HCT116 (cell line): Measurements from ENCODE around the gene ICOSLG. TPM values are rescaled to one million over a fixed set of nuclear protein-coding genes. Genes with fewer than 3 reads are reported as not detected.

Experiments
- ATAC-seq: fragments of 200-7000 bp; cut with Tn5 transposase; 2 replicates; pipeline ENCODE4 v1.9.1; 2020; ENCODE audit warnings: mild to moderate bottlenecking, moderate library complexity
- BruUV-seq: library from RNA; stranded (reverse); fragments of 400-500 nt; replicated peaks from 2 replicates; lab custom pipeline; 2021; lab: Mats Ljungman, UMichigan
- CTCF ChIA-PET: fragments of 300-600 bp; sonication (Branson Sonifier 250); formaldehyde crosslinking; loops from one replicate; lab custom pipeline; 2021; ENCODE audit warnings: antibody characterized with exemption; lab: Charles Lee
- POLR2A ChIA-PET: fragments of 300-600, 350-600 bp; sonication (Branson Sonifier 250); formaldehyde crosslinking; loops from one replicate; lab custom pipeline; 2021; ENCODE audit warnings: antibody characterized with exemption; lab: Charles Lee
- RAD21 ChIA-PET, 2 experiments: fragments of 300-600 bp; sonication (Branson Sonifier 250); formaldehyde crosslinking; loops; one replicate each; lab custom pipeline; 2023; ENCODE audit warnings: low total read pairs in 2 of 2; ENCODE audit not compliant: uncharacterized antibody in 2 of 2, unreplicated experiment in 2 of 2, low non-redundant PET in 1 of 2; lab: Charles Lee
- DNase-seq: peaks from one replicate; pipeline ENCODE4 v3.0.0-alpha.2; 2010; ENCODE audit warnings: low read depth, low spot score
- H2AFZ ChIP-seq: fragments of 200-600 bp; shearing (Covaris generic), sonication (generic); 2 replicates; pipeline ENCODE4 v1.6.1; 2017; ENCODE audit warnings: low read depth, mixed run types, mixed read lengths, antibody characterized with exemption, low read length; ENCODE audit not compliant: poor library complexity, severe bottlenecking
- H3K27ac ChIP-seq: 2 replicates; pipeline ENCODE4 v1.5.1; 2012; ENCODE audit warnings: low read depth, low read length
- H3K27me3 ChIP-seq: fragments of 200-600 bp; sonication (generic); 2 replicates; pipeline ENCODE4 v1.6.1; 2016; ENCODE audit warnings: mixed run types, low read length, mixed read lengths; ENCODE audit not compliant: insufficient read depth
- H3K36me3 ChIP-seq, 2 experiments: fragments of 200-500 bp in 1 of 2; fragments of 200-600 bp in 1 of 2; sonication (Bioruptor generic) in 1 of 2; sonication (generic) in 1 of 2; 2 replicates each; pipeline versions ENCODE4 v1.5.1 to v1.6.1; 2014 to 2016; ENCODE audit warnings: low read length in 2 of 2, inconsistent platforms in 1 of 2, mixed read lengths in 1 of 2, mixed run types in 1 of 2; ENCODE audit not compliant: insufficient read depth in 2 of 2, control insufficient read depth in 1 of 2
- H3K4me1 ChIP-seq, 2 experiments: fragments of 200-600 bp in 1 of 2; sonication (generic) in 1 of 2; 2 replicates each; pipeline versions ENCODE4 v1.5.1 to v1.6.1; 2012 to 2017; ENCODE audit warnings: low read length in 2 of 2, inconsistent platforms in 1 of 2, mild to moderate bottlenecking in 1 of 2, mixed read lengths in 1 of 2, mixed run types in 1 of 2, moderate library complexity in 1 of 2; ENCODE audit not compliant: insufficient read depth in 2 of 2, control insufficient read depth in 1 of 2
- H3K4me2 ChIP-seq: fragments of 200-600 bp; sonication (generic); 2 replicates; pipeline ENCODE4 v1.6.1; 2017; ENCODE audit warnings: mixed run types, low read length, mixed read lengths
- H3K4me3 ChIP-seq, 2 experiments: fragments of 200-600 bp in 1 of 2; sonication (generic) in 1 of 2; replicated peaks in 1 of 2; 2 replicates each; pipeline ENCODE4 v1.5.1; 2011 to 2016; ENCODE audit warnings: low read length in 2 of 2, control low read depth in 1 of 2, low read depth in 1 of 2, mild to moderate bottlenecking in 1 of 2, mixed read lengths in 1 of 2, mixed run types in 1 of 2
- H3K79me2 ChIP-seq: fragments of 200-600 bp; sonication (generic); 2 replicates; pipeline ENCODE4 v1.6.1; 2017; ENCODE audit warnings: mild to moderate bottlenecking, mixed run types, low read length, moderate library complexity, mixed read lengths; ENCODE audit not compliant: insufficient read depth
- H3K9ac ChIP-seq: fragments of 200-600 bp; sonication (generic); 2 replicates; pipeline ENCODE4 v1.6.1; 2016; ENCODE audit warnings: low read length, mixed read lengths
- H3K9me2 ChIP-seq: fragments of 200-600 bp; sonication (generic), shearing (Covaris generic); 2 replicates; pipeline ENCODE4 v1.6.1; 2017; ENCODE audit warnings: mixed run types, mild to moderate bottlenecking, moderate library complexity; ENCODE audit not compliant: insufficient read depth
- H3K9me3 ChIP-seq, 2 experiments: fragments of 200-500 bp in 1 of 2; fragments of 200-600 bp in 1 of 2; sonication (Bioruptor generic) in 1 of 2; sonication (generic) in 1 of 2; 2 replicates each; pipeline ENCODE4 v1.6.1; 2014 to 2017; ENCODE audit warnings: low read length in 2 of 2, mixed read lengths in 2 of 2, inconsistent platforms in 1 of 2, low read depth in 1 of 2, mild to moderate bottlenecking in 1 of 2, mixed run types in 1 of 2, moderate library complexity in 1 of 2; ENCODE audit not compliant: control insufficient read depth in 1 of 2, insufficient read depth in 1 of 2
- H4K20me1 ChIP-seq: fragments of 200-600 bp; sonication (generic), shearing (Covaris generic); 2 replicates; pipeline ENCODE4 v1.6.1; 2017; ENCODE audit warnings: mixed run types, mild to moderate bottlenecking, moderate library complexity; ENCODE audit not compliant: insufficient read depth
- CBX3 ChIP-seq: IDR thresholded peaks from 2 replicates; pipeline ENCODE4 v1.6.1; 2012; ENCODE audit warnings: low read depth
- CEBPB ChIP-seq: IDR thresholded peaks from 2 replicates; pipeline ENCODE4 v1.6.1; 2012; ENCODE audit warnings: low read depth
- EGR1 ChIP-seq: IDR thresholded peaks from 2 replicates; pipeline ENCODE4 v1.6.1; 2012; ENCODE audit warnings: low read depth
- EZH2 ChIP-seq: fragments of 200-600 bp; sonication (generic); IDR thresholded peaks from 2 replicates; pipeline ENCODE4 v1.6.1; 2017; ENCODE audit warnings: antibody characterized with exemption, mixed run types
- EZH2phosphoT487 ChIP-seq: fragments of 200-600 bp; IDR thresholded peaks from 2 replicates; pipeline ENCODE4 v1.6.1; 2018; ENCODE audit warnings: antibody characterized with exemption, borderline replicate concordance
- POLR2AphosphoS5 ChIP-seq: IDR thresholded peaks from 2 replicates; pipeline ENCODE4 v1.6.1; 2011; ENCODE audit warnings: mild to moderate bottlenecking, low read depth, low read length, moderate library complexity
- REST ChIP-seq: IDR thresholded peaks from 2 replicates; pipeline ENCODE4 v1.6.1; 2012; ENCODE audit warnings: low read depth
- SP1 ChIP-seq: IDR thresholded peaks from 2 replicates; pipeline ENCODE4 v1.6.1; 2012; ENCODE audit warnings: low read depth
- SRF ChIP-seq: IDR thresholded peaks from 2 replicates; pipeline ENCODE4 v1.6.1; 2012; ENCODE audit warnings: low read depth
- ZFX ChIP-seq: fragments of 450-650 bp; IDR thresholded peaks from 2 replicates; pipeline ENCODE4 v1.6.1; 2017
- ZNF274 ChIP-seq: fragments of 200-500 bp; sonication (Bioruptor generic); IDR thresholded peaks from 2 replicates; pipeline ENCODE4 v1.6.1; 2014; ENCODE audit warnings: mild to moderate bottlenecking, low read depth, low read length, inconsistent platforms
- intact Hi-C: fragments of 100-400 bp; cut with micrococcal nuclease; formaldehyde crosslinking; loops from 2 replicates; pipeline ENCODE4 v1.10.0; 2022
- total RNA-seq: library from RNA; stranded (reverse); gene quantifications from one replicate; pipeline ENCODE4 v1.2.1, GENCODE V29; 2021; ENCODE audit not compliant: unreplicated experiment
- TF ChIP-seq, protein P1 (sequence below), 3 experiments: fragments of 200-600 bp in 1 of 3; sonication (generic) in 1 of 3; IDR thresholded peaks in 2 of 3; conservative IDR thresholded peaks in 1 of 3; 2 replicates each; pipeline ENCODE4 v1.5.1; 2012 to 2017; ENCODE audit warnings: low read depth in 2 of 3, low read length in 2 of 3, antibody characterized with exemption in 1 of 3, borderline replicate concordance in 1 of 3, control low read depth in 1 of 3, mild to moderate bottlenecking in 1 of 3, mixed read lengths in 1 of 3, mixed run types in 1 of 3, moderate library complexity in 1 of 3; ENCODE audit not compliant: insufficient read depth in 1 of 3
- TF ChIP-seq, protein P2 (sequence below): IDR thresholded peaks from 2 replicates; pipeline ENCODE4 v1.6.1; 2012
- TF ChIP-seq, protein P3 (sequence below): IDR thresholded peaks from 2 replicates; pipeline ENCODE4 v1.6.1; 2011; ENCODE audit warnings: mild to moderate bottlenecking, low read length, moderate library complexity; ENCODE audit not compliant: insufficient replicate concordance; ENCODE audit errors: extremely low read depth

Gene ICOSLG
- total RNA-seq, 1 experiment from 2014 or later = 4.7 TPM

DNA sequence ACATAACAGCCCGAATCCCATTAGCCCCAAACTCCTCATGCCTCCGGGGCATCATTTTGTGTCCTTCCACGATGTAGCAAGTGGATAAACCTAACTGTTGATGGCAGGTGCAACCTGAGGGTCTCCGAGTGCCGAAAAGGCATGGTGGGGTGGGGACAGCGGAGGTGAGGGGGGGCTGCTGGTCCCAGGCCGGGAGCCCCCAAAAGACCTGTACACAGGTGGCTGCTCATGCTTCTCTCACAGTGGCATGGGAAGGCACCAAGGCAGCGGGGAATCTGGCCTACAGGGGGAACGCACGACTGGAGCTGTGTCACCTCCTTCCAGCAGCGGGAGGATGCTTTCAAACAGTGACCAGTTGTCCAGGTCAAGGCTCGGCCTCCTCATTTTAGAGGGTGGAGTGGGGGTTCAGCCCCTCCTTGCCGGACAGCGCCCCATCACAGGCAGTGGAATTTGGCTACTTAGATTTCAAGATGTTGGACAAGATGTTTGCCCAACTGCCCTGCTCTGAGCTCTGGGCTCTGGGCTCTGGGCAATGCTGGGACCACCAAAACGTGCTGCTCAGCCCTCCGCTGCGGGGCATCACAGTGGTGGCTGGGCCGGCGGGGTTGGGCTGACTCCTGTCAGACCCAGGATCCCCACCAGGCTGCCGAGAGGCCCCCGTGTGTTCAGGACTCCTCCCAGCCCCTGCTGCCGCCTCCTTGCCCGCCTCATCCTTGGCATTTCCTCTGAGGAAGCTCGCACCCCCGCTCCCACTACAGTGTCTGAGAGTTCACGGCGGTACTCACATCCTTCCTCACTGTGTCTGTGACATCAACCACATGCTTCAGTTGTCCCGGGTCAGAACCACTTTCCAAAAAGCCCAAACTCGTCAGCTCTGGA, 13.3 kb upstream of the ICOSLG start:
- no TSS peak for BruUV-seq
- no peak for ATAC-seq
- RAD21 ChIA-PET = no interaction called here

More for the DNA sequence above, 13.3 kb upstream of the ICOSLG start:
- H3K9me2 ChIP-seq = no peaks in the 10 kb centered on the region
- no peak overlapping the region for H3K4me2 ChIP-seq
- no peak overlapping the region for H3K9ac ChIP-seq
- ChIA-PET POLR2A (no interaction called here), CTCF (no interaction called here)
- no peaks in the 10 kb centered on the region for H3K36me3 ChIP-seq
- H4K20me1 ChIP-seq = no peaks in the 10 kb centered on the region
- DNase-seq = no peak
- no peak overlapping the region for H3K27ac ChIP-seq
- H3K27me3 ChIP-seq = no peaks in the 10 kb centered on the region
- no peaks in the 10 kb centered on the region for H3K79me2 ChIP-seq
- TF ChIP-seq, protein P1, sequence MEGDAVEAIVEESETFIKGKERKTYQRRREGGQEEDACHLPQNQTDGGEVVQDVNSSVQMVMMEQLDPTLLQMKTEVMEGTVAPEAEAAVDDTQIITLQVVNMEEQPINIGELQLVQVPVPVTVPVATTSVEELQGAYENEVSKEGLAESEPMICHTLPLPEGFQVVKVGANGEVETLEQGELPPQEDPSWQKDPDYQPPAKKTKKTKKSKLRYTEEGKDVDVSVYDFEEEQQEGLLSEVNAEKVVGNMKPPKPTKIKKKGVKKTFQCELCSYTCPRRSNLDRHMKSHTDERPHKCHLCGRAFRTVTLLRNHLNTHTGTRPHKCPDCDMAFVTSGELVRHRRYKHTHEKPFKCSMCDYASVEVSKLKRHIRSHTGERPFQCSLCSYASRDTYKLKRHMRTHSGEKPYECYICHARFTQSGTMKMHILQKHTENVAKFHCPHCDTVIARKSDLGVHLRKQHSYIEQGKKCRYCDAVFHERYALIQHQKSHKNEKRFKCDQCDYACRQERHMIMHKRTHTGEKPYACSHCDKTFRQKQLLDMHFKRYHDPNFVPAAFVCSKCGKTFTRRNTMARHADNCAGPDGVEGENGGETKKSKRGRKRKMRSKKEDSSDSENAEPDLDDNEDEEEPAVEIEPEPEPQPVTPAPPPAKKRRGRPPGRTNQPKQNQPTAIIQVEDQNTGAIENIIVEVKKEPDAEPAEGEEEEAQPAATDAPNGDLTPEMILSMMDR (IDR thresholded peaks at IDR 0.05 in 2 of 3, conservative IDR thresholded peaks at IDR 0.05 in 1 of 3; ENCODE audit: borderline replicate concordance in 1 of 3, insufficient read depth in 1 of 3, low read depth in 2 of 3, low read length in 2 of 3) = no peak
- TF ChIP-seq ZNF274 (no peak), EGR1 (no peak), CBX3 (no peak), EZH2phosphoT487 (no peak), ZFX (no peak), SP1 (no peak), CEBPB (no peak), EZH2 (no peak), REST (no peak), SRF (no peak), POLR2AphosphoS5 (no peak)
- TF ChIP-seq, protein P2, sequence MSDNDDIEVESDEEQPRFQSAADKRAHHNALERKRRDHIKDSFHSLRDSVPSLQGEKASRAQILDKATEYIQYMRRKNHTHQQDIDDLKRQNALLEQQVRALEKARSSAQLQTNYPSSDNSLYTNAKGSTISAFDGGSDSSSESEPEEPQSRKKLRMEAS = no peak
- TF ChIP-seq, protein P3, sequence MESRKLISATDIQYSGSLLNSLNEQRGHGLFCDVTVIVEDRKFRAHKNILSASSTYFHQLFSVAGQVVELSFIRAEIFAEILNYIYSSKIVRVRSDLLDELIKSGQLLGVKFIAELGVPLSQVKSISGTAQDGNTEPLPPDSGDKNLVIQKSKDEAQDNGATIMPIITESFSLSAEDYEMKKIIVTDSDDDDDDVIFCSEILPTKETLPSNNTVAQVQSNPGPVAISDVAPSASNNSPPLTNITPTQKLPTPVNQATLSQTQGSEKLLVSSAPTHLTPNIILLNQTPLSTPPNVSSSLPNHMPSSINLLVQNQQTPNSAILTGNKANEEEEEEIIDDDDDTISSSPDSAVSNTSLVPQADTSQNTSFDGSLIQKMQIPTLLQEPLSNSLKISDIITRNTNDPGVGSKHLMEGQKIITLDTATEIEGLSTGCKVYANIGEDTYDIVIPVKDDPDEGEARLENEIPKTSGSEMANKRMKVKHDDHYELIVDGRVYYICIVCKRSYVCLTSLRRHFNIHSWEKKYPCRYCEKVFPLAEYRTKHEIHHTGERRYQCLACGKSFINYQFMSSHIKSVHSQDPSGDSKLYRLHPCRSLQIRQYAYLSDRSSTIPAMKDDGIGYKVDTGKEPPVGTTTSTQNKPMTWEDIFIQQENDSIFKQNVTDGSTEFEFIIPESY = no peak
- no peak overlapping the region for H3K4me3 ChIP-seq
- no peaks in the 10 kb centered on the region for H3K9me3 ChIP-seq
- no peak overlapping the region for H2AFZ ChIP-seq
- intact Hi-C loops = no loop called here
- H3K4me1 ChIP-seq = no peaks in the 10 kb centered on the region
